ENCODE data around the gene ATG14. TPM values are rescaled to one million over a fixed set of nuclear protein-coding genes. Genes with fewer than 3 reads are reported as not detected.
"Not testable (repeated sequence)": the region's sequence is repeated elsewhere in the genome, so short reads cannot be mapped to it uniquely, and the experiment has no call there.

Gene ATG14
- total RNA-seq, 1 donor from 2014 or later: 5.0 TPM

DNA sequence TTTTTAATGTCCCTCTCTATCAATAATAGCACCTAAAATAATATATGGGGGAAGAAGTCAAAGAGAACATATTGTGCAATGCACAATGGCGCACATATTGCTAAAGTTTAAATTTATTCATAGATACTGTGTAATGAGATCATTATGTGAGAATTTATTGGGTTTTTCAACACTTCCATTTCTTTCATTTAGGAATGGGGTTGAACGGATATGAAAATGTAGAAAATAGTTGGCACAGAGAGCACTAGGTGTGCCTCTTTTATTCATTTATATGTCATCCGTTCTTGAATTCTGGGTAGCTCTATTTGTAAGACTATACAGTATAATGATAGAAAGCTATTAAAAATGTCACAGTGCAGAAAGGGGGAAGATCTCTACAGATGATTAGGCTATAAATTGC, 63.9 kb downstream of the ATG14 start:
- TF ChIP-seq, protein P1, sequence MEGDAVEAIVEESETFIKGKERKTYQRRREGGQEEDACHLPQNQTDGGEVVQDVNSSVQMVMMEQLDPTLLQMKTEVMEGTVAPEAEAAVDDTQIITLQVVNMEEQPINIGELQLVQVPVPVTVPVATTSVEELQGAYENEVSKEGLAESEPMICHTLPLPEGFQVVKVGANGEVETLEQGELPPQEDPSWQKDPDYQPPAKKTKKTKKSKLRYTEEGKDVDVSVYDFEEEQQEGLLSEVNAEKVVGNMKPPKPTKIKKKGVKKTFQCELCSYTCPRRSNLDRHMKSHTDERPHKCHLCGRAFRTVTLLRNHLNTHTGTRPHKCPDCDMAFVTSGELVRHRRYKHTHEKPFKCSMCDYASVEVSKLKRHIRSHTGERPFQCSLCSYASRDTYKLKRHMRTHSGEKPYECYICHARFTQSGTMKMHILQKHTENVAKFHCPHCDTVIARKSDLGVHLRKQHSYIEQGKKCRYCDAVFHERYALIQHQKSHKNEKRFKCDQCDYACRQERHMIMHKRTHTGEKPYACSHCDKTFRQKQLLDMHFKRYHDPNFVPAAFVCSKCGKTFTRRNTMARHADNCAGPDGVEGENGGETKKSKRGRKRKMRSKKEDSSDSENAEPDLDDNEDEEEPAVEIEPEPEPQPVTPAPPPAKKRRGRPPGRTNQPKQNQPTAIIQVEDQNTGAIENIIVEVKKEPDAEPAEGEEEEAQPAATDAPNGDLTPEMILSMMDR (conservative IDR thresholded peaks at IDR 0.05; ENCODE audit: low read depth, low read length): no peak
- no peak for DNase-seq (ENCODE audit: low read depth)

DNA sequence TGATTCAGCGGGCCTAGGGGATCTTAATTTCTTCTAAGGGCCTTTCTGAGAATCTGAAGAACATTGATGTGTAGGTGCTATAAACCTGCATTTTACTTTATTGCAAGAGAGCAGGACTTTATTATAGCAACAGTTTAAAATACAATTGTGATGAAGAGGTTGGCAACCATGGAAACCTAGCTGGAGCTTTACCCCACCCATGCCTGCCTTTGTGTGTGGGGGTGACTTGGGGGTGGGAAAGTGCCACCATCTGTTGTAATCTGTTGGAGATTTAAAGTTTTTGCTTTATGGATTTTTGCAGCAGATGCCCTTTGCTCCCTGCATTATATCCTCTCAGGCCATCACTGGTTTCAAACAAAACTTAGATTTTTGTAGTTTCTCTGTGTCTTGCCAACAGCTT, 64.6 kb downstream of the ATG14 start:
- TF ChIP-seq, protein P1 (conservative IDR thresholded peaks at IDR 0.05; ENCODE audit: low read depth, low read length): no peak
- H3K4me3 ChIP-seq (ENCODE audit: low read depth, low read length): no peak overlapping the region
- DNase-seq (ENCODE audit: low read depth): no peak

More for the DNA sequence above, 63.9 kb downstream of the ATG14 start:
- H3K4me3 ChIP-seq (ENCODE audit: low read depth, low read length): no peak overlapping the region

DNA sequence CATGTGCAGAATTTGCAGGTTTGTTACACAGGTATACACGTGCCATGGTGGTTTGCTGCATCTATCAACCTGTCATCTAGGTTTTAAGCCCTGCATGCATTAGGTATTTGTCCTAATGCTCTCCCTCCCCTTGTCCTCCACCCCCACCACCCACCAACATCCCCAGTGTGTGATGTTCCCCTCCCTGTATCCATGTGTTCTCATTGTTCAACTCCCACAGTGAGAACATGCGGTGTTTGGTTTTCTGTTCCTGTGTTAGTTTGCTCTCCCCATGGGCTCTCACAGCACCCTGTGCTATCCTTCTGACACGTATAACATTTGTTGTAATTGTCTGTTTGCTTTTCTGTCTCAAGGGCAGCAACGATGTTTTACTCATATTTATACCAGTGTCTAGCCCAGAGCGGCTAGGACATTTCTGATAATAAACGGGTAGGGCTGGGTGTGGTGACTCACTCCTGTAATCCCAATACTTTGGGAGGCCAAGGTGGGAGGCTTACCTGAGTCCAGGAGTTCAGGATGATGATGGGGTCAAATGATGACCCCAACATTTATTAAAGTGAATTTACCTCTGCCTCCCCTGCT, 67.0 kb downstream of the ATG14 start:
- not testable (repeated sequence) for DNase-seq (ENCODE audit: low read depth); H3K4me3 ChIP-seq (ENCODE audit: low read depth, low read length)

DNA sequence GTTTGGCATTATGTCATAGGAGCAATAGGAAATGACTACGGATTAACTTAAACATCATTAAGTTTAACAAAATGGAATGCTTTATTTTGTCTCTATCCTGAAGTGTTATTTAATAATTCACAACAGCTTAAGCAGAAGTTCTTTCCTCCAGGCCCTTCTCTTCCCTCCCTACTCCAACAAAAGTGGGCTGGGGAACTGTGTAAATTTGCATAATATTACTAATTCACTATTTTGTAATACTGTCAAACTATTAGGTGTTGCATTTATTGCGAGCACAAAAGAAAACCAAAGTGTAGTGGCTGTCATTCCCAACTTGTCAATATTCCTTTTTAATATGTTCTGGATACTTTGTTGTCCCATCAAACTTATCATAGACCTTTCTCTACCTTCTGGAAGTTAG, 69.8 kb downstream of the ATG14 start:
- TF ChIP-seq, protein P1 (conservative IDR thresholded peaks at IDR 0.05; ENCODE audit: low read depth, low read length): no peak
- no peak for DNase-seq (ENCODE audit: low read depth)
- H3K4me3 ChIP-seq (ENCODE audit: low read depth, low read length): no peak overlapping the region

DNA sequence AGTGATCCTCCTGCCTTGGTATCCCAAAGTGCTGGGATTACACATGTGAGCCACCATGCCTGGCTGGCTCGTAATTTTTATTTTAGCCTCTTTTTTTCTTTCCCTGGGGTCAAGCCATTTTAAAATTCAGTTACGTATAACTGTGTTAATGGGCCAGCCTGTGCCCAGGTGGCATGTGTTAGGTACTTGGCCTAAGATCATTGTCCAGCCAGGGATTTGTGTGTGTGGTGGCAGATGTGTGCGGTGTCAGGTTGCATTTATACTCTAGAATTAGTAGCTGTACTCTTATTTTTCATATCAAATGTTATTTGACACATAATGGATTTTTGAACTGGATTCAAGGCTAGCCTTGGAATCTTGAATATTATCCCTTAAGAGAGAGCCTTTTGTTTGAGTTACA, 71.1 kb downstream of the ATG14 start:
- no peak for DNase-seq (ENCODE audit: low read depth)
- H3K4me3 ChIP-seq (ENCODE audit: low read depth, low read length): no peak overlapping the region
- TF ChIP-seq, protein P1 (conservative IDR thresholded peaks at IDR 0.05; ENCODE audit: low read depth, low read length): no peak

DNA sequence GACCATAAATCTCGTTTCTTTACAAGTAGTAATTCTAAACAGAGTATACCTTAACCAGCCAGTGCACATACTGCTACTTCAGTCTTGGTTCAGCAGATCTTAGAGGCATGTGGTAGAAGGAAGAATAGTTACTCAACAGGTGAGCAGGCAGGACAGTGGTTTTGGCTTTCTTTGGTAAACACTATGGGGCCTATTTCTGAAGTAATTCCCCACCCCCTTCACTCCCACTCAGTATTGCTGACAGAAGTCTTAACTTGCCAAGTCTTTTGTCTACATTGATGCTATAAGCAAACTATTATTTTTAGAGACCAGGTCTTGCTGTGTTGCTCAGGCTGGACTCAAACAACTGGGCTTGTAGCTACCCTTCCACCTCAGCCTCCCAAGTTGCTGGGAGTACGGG, 71.9 kb downstream of the ATG14 start:
- DNase-seq (ENCODE audit: low read depth): no peak
- TF ChIP-seq, protein P1 (conservative IDR thresholded peaks at IDR 0.05; ENCODE audit: low read depth, low read length): no peak
- H3K4me3 ChIP-seq (ENCODE audit: low read depth, low read length): no peak overlapping the region

DNA sequence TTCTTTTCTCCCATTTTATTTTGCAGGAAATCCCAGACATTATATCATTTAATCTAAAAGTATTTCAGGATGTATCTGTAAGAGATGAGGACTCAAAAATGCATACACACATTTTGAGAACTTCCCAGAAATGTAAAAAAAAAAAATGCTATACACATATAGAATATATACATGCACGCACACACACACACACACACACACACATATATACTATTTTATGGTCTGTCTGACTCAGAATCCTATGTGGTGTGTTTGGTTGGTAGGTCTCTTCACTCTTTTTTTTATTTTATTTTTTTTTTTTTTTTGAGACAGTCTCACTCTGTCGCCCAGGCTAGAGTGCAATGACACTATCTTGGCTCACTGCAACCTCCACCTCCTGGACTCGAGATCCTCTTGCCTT, 74.9 kb downstream of the ATG14 start:
- no peak for DNase-seq (ENCODE audit: low read depth)
- no peak overlapping the region for H3K4me3 ChIP-seq (ENCODE audit: low read depth, low read length)
- TF ChIP-seq, protein P1 (conservative IDR thresholded peaks at IDR 0.05; ENCODE audit: low read depth, low read length): no peak
